Inferior parietal cortex (tissue), 1 donor: ENCODE data around the gene SH2B2.
"Not testable (repeated sequence)": the region's sequence is repeated elsewhere in the genome, so short reads cannot be mapped to it uniquely, and the experiment has no call there.

Experiments used
- DNase-seq: peaks from one replicate; pipeline ENCODE4 v3.0.0-alpha.2; 2016; ENCODE audit errors: extremely low spot score

The SH2B2 gene

DNA sequence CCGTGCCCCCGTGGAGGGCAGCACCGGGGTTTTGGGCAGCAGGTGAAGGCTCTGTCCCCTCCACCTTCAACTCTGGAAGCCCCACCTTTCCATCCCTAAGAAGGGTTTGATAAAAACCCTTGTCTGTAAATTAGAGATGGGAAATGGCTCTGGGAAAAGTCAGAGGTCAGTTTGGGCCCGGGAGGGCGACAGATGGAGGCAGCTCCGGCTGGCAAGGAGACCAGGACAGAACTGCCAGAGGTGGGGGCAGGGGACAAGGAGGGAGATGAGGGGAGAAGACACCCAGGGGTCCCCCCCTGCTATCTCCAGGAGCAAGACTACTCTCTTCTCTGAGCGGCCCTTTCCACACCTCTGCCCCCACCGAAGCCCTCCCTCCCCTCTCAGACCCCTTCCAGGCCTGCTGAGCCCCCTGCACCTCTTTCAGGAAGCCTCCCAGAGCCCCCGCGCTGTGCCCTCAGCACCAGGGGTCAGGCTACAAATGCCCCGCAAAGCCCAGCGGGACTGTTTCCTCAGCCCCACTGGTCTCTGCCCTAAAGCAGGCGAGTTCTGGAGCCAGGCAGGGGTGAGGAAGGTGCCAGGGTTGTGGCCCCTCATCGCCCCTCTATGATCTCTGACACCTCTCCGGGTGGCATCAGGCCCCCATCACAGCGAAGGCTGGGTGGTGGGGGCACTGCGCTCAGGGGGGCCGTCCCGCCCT is 980 bp upstream of the SH2B2 start:
- no peak for DNase-seq

DNA sequence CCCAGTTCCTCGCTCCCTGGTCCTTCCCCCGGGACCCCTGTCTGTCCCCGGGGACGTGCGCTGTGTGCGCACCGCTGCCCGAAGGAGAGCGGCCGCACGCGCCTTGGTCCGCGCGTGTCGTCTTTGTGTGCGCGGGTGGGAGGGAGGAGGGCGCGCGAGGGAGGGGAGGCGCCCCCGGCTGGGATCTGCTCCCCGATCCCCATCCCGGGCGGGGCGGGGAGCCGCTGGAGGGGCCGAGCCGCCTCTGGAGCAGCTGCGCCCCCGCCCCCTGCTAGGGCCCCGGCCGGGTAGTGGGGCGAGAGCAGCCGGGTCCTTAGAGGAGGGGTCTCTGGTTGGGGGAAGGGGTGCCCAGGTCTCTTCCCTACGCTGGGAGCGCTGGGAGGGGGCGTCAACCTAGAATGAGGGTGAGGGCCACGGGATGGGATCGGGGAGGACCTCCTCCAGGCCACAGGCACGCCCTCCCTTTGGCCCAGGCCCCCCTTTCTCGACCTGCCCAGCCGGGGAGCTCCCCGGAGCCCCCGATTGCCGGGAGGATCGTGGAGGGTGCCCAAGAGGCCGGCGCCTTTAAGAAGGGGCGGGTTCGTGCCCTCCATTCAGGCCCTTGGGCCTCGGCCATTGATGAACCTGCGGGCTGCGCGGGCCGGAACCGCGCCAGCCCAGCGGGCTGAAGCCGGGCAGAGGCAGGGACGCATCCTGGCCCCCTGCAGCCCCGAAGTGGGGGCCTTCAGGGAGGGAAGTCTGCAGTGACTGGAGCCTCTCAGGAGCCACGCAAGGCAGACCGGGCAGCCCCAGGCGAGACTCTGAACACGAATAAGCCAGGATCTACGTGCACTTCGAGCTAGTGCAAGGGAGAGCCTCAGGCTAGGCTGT is 678 bp downstream of the SH2B2 start:
- DNase-seq, result peak; percentile 27

DNA sequence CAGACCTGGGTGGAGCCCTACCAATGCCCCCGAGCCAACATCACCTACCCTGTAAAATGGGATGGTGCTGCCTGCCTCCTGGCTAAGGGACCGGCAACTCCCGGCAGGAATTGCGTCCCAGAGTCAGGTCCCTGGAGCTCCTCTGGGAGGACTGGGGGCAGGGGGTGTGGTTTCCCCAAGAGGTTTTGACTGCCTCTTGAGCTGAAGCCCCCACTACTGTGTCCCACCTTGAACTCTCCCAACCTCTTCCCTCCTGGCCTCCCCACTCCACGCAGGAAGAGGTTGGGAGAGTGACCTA is 1.3 kb downstream of the SH2B2 start:
- DNase-seq, result no peak

DNA sequence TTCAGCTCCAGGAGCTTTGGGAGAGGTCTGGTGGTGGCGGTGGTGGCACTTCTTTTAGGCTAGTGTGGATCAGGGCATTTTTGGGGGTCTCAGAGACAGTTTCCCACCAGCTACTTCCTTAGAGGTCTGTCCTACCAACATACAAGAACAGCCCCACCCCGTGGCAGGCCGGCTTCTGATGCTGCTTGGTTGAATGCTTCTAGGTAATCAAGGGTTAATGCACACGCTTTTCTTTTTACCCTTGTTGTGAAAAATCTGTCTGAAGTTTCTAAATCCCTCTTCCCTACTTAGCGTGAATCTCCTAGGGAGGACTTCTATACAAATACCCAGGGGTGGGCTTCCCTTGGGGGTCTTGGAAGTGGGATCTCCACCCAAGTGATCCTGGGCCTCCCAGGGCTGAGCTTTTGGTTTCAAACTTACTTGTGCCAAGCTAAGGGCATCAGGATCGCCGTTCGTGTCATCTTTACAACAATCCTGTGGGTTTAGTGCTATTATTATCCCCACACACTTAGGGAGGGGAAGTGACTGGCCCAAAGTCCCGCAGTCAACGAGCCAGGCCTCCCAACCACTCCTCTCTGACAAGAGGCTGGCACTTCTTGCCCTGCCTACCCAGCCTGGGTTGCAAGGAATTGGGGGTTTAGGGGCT is 1.7 kb downstream of the SH2B2 start:
- DNase-seq, result no peak

DNA sequence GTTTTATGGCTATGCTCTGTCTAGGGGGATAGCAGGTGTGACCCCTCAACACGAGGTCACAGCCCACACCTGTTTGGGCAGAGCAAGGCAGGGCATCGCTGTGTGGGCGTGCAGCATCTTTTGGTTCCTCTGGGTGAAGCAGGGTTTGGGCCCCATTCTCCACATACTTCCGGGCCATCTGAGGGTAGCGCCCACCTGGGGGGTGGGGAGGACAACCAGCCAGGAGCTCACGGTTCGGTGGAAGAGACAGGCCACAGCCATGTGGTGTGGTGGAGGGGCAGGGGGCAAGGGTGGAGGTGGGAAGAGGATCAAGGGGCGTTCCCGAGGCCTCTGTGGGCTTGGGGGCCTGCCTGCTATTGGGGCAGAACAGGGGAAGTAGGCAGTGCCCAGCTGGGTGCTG is 2.4 kb downstream of the SH2B2 start:
- DNase-seq, result no peak

DNA sequence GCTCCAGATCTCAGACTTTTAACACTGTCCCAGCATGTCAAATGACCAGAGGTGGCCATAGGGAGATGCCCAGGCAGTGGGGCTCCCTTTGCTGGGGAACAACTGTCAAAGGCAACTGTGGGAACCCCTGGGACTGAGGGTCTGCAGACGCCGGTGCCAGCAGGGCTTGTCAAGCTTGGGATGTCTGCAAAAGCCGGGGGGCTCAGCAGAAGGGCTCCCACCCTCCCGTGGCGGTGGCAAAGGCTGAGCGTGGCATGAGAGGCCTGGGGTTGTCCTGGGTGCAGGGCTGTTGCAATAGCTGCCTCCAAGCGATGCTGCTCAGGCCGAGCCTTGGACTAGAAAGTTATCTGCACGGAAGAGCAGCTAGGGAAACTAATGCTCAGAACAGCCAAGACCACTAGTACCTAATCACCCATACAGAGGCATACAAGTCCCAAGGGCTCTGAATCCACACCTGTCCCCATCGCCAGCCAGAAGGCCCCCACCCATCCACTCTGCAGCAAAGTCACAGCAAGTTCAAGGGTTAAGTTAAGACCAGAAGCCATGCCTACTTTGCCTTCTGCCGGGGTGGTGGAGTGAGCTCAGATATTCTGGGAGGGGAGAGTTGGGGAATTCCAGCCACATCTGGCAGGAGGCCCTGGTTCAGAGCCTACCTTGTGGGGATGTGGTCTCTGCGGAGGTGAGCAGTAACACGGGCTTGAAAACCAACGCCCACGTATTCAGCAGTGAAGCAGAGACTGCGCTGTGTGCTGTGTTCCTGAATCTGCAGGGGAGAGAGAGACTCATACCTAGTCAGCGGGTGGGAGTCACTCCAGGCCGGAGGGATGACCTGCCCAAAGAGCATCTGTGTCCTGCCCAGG is 4.6 kb downstream of the SH2B2 start:
- DNase-seq, result no peak

DNA sequence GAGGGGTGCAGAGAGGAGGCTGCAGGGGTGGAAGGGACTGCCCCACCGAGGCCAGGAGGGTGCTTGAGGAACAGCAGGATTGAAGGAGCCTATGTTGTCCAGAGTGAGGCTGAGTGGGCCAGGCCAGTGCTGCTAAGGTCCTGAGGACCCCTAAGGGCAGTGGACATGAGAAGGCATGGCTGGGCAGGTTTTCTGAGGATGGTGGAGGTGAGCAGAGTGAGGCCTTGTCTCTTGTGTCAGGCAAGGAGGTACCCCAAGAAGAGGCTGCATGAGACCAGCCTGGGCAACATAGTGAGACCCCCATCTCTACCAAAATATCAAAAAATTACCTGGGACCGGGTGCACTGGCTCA is 5.2 kb downstream of the SH2B2 start:
- no peak for DNase-seq

DNA sequence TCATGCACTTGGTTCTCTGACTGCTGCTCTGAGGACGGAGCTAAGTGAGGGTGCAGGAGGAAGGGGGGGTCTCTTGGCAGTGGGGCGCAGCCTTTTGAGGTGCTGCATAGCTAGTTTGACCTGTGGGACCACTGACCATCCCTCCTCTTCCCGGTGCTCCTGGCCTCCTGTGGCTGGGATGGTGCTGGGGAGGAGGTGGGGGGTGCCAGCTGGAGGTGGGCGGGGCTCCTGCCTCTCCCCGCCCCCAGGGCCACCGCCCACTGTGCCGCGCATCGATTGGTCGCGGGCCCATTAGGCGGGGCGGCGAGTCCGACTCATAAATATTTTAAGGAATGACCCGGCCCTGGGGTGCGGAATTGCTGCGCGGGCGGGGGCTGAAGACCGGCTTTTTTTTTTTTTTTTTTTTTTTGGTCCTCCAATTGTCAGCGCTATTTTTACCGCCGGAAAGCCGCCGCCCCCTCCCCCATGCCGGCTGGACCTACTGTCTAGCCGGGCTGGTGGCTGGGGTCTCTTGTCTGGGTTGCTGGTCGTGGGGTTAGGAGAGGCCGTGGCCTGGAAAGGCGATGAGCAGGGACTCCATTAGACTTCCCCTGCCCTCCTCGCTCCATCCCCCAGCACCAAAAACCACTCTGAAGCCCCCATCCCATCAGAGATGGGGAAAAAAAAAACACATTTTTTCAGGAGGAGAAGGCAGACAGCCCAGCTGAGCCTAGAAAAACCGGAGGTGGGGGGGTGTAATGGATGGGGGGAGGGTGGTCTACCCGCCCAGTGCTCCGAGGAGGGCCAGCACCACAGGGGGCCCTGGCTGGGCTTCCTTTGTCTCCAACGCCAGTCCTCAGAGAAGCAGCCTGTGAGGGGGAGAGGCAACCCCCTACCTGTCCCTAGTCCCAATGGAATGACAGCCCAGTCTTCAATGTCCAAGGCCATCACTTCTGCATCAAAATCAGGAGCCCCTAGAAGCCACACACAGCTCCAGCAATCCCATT is 6.4 kb downstream of the SH2B2 start:
- DNase-seq, result no peak

DNA sequence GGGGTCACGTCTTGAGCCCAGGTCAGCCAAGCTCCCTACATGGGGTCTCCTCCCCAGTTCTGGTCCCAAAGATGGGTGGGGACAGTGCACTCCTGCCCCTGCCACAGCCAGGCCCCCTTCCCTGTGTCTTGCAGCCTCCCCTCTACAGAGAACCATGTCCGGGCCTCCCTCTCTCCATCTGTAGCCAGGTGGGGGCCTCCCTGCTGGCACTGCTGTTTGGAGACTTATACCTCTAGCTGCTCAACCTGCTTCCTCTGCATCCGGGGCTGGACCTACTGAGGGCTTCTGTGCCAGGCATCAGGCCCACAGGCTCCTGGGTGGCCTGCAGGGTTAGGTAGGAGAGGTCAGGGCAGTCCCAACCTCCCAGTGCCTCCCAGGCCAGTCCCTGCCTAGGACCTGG is 7.9 kb downstream of the SH2B2 start:
- no peak for DNase-seq

DNA sequence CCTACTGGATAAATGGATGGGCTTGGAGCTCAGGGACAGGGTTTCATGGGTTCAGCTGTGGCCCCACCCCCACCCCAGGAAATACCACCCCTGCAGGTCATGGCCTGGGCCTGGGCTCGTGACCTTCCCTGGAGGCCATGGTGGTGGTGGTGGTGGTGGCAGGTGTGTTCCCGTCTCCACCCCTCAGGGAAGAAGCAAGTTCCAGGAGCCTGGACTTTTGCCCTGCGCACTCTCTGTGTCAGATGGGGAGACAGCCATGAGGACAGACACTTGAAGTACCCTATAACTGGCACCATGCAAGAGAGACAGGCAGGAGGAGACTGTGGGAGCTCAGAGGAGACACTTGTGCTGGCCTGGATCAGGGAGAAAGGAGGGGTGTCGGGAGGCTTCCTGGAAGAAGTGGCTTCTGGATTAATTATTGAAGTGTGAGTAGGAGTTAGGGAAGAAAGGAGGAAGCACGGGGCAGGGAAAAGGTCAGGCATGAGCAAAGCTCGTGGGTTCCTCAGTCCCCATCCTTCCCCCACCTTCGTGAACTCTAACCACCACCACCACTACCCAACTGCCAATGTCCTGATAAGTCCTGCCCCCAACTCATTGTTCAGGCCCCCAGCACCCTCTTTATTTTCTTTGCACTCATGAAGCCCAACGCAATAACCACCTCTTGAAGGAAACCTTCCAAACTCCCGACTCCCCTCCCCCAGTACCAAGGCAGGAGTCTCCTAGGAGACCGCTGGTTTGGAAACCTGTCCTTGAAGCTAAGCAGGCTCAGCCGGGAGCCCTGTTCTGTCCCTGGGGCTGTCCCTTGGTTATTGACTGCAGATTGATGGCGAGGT is 8.9 kb downstream of the SH2B2 start:
- DNase-seq, result no peak

DNA sequence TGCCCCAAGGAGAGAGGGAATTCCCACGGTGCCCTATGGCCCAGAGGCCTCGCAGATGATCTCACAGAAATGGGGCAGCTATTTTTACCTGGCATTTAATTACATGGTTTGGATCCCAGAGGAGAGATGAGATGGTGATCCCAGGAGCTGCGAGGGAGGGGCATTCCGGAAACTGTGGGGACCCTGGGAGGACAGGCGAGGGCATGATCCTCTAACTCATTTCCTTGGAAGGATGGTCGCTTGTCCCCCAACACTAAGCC is 9.4 kb downstream of the SH2B2 start:
- no peak for DNase-seq

DNA sequence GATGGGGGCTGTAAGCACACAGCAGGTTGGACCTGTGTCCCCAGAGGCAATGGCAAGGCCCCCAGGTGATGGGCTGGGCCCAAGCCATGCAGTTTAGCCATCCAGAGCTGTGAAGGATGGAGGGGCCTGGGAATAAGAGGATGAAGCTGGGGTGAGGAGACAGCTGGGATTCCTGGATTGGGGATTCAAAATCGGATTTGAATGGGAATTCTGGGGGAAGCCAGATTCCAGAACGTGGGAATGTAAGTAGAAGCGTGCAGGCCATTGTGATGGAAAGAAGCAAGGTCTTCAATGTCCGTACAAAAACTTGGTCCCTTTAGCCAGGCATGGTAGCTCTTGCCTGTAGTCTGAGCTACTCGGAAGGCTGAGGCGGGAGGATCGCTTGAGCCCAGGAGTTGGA is 9.8 kb downstream of the SH2B2 start:
- DNase-seq, result no peak

DNA sequence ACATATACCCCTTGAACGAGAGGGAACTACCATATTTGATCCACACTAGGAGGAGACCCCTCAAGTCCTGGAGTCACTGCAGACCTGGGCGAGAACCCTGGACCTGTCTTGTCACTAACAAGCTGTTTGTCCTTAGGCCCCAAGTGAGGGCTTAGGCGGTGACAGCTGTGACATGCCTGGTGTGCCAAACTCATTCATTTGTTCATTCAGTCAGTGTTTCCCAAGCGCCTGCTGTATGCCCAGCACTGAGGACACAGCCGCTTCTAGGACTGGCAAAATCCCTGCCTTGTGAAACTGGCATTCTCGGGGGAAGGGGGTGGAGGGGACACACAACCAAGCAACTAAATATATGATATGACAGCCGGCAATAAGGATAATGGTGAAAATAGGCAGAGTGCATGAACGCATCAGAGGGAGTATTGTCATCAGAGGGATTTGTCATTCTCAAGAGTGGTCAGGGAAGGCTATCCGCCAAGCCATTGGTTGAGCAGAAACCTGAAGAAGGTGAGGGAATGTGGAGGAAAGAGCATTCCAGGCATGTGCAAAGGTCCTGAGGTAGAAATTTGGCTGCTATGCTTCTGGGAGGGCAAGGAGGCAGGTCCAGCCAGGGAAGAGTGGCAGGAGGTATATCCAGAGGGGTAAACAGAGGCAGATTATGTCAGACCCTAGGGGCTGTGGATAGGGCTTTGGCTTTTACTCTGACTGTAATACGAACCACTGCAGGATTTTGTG is 11.0 kb downstream of the SH2B2 start:
- no peak for DNase-seq

DNA sequence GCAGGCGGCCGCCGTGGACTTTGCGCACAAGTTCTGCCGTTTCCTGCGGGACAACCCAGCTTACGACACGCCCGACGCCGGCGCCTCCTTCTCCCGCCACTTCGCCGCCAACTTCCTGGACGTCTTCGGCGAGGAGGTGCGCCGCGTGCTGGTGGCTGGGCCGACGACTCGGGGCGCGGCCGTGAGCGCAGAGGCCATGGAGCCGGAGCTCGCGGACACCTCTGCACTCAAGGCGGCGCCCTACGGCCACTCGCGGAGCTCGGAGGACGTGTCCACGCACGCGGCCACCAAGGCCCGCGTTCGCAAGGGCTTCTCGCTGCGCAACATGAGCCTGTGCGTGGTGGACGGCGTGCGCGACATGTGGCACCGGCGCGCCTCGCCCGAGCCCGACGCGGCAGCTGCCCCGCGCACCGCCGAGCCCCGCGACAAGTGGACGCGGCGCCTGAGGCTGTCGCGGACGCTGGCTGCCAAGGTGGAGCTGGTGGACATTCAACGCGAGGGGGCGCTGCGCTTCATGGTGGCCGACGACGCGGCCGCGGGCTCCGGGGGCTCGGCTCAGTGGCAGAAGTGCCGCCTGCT is 14.1 kb downstream of the SH2B2 start:
- no peak for DNase-seq

DNA sequence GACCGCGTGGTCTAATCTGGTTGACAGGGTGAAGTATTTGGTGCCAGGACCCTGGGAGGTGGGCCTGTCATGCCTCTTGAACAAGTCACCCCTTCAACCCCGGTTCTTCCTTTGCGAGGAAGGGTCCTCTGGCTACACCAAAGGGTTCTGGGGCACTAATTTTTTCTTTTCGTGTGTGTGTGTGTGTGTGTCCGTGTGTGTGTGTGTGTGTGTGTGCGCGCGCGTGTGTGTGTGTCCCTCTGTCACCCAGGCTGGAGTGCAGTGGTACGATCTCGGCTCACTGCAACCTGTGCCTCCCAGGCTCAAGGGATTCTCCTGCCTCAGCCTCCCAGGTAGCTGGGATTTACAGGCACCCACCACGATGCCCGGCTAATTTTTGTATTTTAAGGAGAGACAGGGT is 14.7 kb downstream of the SH2B2 start:
- DNase-seq, result not testable (repeated sequence)

DNA sequence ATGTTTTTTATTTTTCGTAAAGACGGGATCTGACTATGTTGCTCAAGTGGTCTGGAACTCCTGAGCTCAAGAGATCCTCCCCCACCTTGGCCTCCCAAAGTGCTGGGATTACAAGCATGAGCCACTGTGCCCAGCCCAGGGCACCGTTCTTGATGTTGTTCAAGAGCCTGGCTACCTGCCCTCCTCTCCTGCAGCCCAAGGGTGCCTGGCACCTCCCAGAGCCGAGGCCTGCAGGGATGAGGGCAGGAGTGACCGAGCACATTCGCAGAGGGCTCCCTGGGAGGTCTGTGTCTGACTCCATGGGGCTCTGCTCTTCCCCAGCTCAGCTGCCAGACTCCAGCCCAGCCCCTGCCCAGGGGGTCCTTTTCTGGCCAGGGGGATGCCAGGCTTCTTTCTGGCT is 15.4 kb downstream of the SH2B2 start:
- no peak for DNase-seq

DNA sequence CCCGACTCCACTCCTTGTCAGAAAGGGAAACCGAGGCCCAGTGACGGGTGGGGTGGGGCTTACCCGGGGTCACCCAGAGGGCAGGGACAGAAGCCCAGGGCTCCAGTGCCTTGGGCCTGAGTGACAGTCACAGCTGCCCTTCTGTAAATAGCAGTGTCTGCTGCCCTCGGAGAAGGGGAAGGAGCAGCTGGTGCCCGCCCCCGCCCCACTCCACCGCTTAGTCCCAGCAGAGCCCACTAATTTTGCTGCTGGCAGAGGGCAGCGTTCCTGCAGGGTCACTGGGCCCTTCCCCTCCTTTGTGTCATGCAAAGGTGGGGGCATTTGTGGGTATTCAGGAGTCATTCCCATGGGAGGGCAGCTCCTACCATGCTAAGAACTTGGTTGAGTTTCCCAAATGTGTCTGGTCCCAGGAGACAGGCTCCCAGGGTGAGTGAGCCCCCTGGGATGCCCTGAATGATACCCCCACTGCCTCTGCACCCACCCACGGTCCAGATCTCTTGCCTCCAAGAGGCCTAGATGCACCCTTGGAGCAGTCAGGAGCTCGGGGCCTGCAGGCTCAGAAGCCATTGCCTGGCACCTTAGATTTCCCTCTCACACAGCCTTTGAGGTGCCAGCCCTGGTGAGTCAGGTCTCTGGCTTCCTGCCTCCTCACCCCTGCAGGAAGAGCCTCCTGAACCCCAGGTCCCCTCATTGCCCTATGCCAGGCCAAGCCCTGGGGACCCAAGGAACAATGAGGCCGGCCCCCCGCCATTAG is 17.2 kb downstream of the SH2B2 start:
- DNase-seq, result no peak

DNA sequence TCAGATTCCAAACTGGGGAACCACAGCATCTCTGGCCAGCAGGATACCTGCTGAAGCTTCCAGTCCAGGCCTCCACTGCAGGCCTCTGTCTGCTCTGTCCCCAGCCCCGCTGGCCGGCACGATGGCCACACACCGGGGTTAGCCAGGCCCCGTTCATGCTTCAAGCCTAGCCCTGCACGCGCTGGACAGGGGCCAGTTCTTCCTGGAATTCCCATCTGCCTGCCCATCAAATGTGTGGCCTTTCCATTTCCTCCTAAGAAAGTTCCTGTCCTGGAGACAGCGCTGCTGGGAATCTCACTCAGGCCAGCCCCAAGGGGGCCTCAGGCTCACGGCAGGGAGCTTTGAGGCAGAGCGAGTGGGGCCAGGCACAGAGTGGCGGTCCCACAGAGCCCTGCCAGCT is 18.0 kb downstream of the SH2B2 start:
- no peak for DNase-seq
